Measurements from ENCODE around the gene SP2.

SP2 gene

DNA sequence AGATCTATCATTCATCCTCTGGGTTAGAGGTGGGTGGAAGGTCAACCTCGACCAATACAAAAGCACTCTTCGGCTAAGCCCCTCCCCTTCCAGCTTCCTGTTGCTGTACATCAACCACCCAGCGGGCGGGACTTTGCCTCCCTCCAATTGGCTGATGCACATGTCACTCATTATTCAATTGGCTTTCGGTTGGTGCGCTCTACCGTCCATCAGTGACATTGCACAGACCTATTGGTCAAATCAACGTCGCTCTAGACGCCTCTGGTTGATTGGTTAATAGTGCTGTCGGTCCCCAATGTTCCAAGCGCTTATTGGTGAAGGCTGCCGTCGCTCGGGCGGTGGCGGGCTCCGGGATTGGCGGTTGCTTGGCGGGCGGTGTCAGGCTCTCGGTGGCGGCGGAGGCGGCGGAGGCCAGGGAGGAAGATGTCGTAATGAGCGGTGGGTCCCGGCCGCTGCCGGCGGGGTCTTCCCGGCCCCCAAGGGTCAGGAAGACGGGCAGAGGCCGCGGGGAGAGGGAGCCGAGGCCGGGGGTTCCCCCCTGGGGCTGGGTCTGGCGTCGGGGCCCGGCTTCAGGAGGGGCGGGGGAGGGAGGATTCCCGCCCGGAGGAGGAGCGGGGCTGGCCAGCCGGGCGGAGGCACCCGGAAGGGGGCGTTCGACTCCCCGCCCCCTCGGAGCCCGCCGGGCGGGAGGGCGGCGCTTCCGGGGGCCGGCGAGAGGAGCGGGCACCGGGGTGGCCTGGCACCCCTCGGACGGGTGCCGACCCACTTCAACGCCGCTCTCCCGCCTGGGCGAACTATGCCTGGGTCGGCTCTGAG, at the start of gene SP2:
Gene SP2 (plus strand): TSS at position 381 of the 816 bp plus-strand sequence. CDS start 51 bp downstream, at position 432.
- TF ChIP-seq, protein P1, sequence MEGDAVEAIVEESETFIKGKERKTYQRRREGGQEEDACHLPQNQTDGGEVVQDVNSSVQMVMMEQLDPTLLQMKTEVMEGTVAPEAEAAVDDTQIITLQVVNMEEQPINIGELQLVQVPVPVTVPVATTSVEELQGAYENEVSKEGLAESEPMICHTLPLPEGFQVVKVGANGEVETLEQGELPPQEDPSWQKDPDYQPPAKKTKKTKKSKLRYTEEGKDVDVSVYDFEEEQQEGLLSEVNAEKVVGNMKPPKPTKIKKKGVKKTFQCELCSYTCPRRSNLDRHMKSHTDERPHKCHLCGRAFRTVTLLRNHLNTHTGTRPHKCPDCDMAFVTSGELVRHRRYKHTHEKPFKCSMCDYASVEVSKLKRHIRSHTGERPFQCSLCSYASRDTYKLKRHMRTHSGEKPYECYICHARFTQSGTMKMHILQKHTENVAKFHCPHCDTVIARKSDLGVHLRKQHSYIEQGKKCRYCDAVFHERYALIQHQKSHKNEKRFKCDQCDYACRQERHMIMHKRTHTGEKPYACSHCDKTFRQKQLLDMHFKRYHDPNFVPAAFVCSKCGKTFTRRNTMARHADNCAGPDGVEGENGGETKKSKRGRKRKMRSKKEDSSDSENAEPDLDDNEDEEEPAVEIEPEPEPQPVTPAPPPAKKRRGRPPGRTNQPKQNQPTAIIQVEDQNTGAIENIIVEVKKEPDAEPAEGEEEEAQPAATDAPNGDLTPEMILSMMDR (IDR thresholded peaks at IDR 0.05; ENCODE audit: insufficient read depth, low read length, poor library complexity, severe bottlenecking) = no peak
- Histone ChIP-seq H3K27me3 (replicated peaks; ENCODE audit: control insufficient read depth, insufficient read depth, low read length) (no peaks in the 10 kb centered on the region), H3K4me3 (replicated peaks; ENCODE audit: low read depth, low read length) (peak within 1 kb of the TSS; percentile 99), H3K36me3 (ENCODE audit: control insufficient read depth, insufficient read depth, low read length) (peaks cover 5% of the 10 kb centered on the region)
- DNase-seq (ENCODE audit: extremely low read depth, insufficient read length) = peak; percentile 100

DNA sequence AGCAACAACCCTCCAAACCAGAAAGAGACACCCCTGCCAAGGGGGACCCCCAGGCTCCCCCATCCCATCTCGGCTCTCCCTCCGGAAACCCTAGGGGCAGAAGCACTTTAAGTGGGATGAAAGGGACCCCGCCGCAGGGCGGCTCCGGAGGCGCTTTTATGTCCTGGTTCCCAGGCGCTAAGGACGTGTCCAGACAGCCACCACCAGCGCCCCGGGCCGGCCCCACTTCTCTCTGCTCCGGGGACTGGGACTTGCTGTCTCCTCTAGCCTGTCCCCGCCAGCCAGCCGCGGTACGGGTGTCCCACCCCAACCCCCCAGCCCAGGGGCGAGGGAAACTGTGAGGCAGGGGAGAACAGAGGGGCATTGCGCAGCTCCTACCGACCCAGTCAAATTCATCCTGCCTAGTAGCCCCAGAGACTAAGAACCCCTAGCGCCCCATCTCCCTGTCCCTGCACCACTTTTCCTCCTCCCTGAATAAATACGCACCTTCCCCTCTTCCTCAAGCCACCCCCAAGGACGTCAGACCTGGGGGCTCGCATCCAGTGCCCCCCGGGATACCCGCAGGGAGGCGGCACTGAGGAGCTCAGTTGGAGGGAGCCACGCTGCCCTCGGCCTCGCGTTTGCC, 49.2 kb upstream of the SP2 start:
- TF ChIP-seq, protein P1 (IDR thresholded peaks at IDR 0.05; ENCODE audit: insufficient read depth, low read length, poor library complexity, severe bottlenecking) = no peak
- Histone ChIP-seq H3K27me3 (replicated peaks; ENCODE audit: control insufficient read depth, insufficient read depth, low read length) (peaks cover 4% of the 10 kb centered on the region; the same call in 1 of the 2 replicates), H3K36me3 (ENCODE audit: control insufficient read depth, insufficient read depth, low read length) (no peaks in the 10 kb centered on the region), H3K4me3 (replicated peaks; ENCODE audit: low read depth, low read length) (no peak overlapping the region)
- DNase-seq (ENCODE audit: extremely low read depth, insufficient read length) = no peak

DNA sequence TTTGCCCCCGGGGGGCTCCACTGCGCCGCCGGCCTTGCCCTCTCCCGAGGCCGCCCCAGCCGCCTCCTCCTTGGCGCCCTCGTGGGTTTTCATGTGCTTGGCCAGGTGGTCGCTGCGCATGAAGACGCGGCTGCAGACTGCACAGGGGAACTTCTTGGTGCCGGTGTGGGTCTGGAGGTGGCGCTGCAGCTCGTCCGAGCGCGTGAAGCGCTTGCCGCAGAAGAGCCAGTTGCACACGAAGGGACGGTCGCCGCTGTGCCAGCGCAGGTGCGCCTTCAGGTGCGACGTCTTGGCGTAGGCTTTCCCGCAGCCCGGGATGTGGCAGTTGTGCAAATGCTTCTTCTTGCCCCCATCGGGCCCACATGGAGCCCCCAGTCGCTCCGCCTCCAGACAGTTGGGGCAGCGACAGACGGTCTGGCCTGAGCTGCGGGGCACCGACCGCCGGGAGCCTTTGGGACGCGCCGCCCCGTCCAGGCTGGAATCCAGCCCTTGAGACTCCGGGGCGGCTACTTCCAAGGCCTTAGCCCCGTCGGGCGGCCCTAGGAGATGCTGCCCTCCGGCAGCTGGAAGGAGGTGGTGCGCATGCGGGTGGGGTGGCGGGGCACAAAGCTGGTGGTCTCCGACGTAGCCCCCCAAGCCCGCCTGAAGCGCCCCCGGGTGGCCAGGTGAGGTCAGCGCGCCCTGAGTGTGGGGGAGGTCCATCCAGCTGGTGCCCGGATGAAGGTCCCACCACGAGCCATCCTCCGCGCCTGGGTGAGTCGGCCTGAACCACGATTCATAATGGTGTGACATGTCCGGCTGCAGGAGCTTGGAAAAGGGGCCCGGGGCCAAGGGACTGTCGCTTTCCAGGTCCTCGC, 48.5 kb upstream of the SP2 start:
- H3K4me3 ChIP-seq (replicated peaks; ENCODE audit: low read depth, low read length) = no peak overlapping the region
- DNase-seq (ENCODE audit: extremely low read depth, insufficient read length) = no peak
- H3K27me3 ChIP-seq (replicated peaks; ENCODE audit: control insufficient read depth, insufficient read depth, low read length) = peaks cover 4% of the 10 kb centered on the region; the same call in 1 of the 2 replicates

DNA sequence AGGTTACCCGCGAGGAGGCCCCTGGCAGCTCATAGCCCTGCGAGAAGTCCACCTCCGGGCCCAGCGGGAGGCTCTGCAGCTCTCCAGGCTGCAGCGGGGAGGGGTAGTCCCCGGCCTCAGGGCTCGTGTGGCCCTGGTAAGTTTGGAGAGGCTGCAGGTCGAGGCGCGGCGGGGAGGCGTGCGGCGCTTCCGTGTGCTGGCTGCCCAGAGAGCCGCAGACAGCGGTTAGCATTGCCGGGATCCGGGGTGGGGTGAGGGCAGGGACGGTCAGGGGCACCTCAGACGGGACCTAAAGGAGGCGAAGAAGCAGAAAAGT, 47.9 kb upstream of the SP2 start:
- TF ChIP-seq, protein P1 (IDR thresholded peaks at IDR 0.05; ENCODE audit: insufficient read depth, low read length, poor library complexity, severe bottlenecking) = no peak
- peaks cover 5% of the 10 kb centered on the region for H3K27me3 ChIP-seq (replicated peaks; ENCODE audit: control insufficient read depth, insufficient read depth, low read length)
- no peak for DNase-seq (ENCODE audit: extremely low read depth, insufficient read length)
- no peak overlapping the region for H3K4me3 ChIP-seq (replicated peaks; ENCODE audit: low read depth, low read length)
- no peaks in the 10 kb centered on the region for H3K36me3 ChIP-seq (ENCODE audit: control insufficient read depth, insufficient read depth, low read length)

More for the DNA sequence above, 48.5 kb upstream of the SP2 start:
- TF ChIP-seq, protein P1 (IDR thresholded peaks at IDR 0.05; ENCODE audit: insufficient read depth, low read length, poor library complexity, severe bottlenecking) = peak; percentile 26
- no peaks in the 10 kb centered on the region for H3K36me3 ChIP-seq (ENCODE audit: control insufficient read depth, insufficient read depth, low read length)

DNA sequence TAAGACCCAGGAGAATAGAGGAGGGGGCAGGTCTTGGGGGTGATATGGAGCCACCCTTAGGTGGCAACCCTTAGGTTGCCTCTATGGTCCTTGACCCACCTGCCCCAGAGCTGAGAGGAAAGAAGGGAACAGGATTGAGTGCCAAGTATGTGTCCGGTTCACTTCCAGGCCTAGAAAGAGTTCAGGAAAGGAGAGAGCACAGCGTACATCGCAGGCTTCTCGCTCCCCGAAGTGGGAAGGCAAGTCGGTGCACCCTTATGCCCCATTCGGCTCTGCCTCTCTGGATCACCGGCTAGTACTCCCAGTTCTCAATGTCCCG, 45.7 kb upstream of the SP2 start:
- H3K36me3 ChIP-seq (ENCODE audit: control insufficient read depth, insufficient read depth, low read length) = no peaks in the 10 kb centered on the region
- peaks cover 8% of the 10 kb centered on the region for H3K27me3 ChIP-seq (replicated peaks; ENCODE audit: control insufficient read depth, insufficient read depth, low read length)
- no peak overlapping the region for H3K4me3 ChIP-seq (replicated peaks; ENCODE audit: low read depth, low read length)
- no peak for DNase-seq (ENCODE audit: extremely low read depth, insufficient read length)
- TF ChIP-seq, protein P1 (IDR thresholded peaks at IDR 0.05; ENCODE audit: insufficient read depth, low read length, poor library complexity, severe bottlenecking) = no peak
